Effector CD4-positive, alpha-beta T cell (primary cell): Measurements from ENCODE around the gene MARVELD1.
"Not testable (repeated sequence)": the region's sequence is repeated elsewhere in the genome, so short reads cannot be mapped to it uniquely, and the experiment has no call there.

Experiments
- DNase-seq: peaks from one replicate; pipeline ENCODE4 v3.0.0-alpha.2; 2020
- total RNA-seq: gene quantifications from one replicate; lab custom pipeline; 2026; lab: John Stamatoyannopoulos, UW

MARVELD1 gene
- total RNA-seq, result 3.9 reads per million, percentile 15 among the genes with 10 or more reads in this experiment

DNA sequence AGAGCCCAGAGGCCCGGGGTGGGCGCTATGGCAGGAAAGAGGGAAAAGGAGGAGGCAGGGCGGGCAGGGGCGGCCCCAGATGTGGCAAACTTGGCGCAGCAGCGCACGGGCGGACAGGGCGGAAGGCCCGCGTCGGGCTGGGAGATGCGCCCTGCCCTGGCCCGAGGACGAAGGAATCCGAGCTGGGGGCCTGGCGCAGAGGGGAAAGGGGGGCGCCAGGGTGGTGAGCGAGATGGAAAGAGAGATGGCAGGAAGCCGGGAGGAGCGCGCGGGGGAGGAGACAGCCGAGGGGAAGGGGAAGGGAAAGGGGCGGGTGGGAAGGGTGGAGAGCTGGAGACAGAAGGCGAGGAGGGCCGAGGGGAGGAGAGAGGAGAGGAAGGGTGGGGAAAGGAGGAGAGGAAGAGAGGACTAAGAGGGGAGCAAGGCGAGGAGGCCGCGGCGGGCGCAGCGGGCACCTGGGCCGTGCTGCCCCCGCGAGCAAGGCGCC lies at the start of gene MARVELD1:
MARVELD1 (plus strand) TSS at position 392 of the 487 bp plus-strand sequence. CDS start 147 bp downstream, outside the sequence.
- no peak for DNase-seq

DNA sequence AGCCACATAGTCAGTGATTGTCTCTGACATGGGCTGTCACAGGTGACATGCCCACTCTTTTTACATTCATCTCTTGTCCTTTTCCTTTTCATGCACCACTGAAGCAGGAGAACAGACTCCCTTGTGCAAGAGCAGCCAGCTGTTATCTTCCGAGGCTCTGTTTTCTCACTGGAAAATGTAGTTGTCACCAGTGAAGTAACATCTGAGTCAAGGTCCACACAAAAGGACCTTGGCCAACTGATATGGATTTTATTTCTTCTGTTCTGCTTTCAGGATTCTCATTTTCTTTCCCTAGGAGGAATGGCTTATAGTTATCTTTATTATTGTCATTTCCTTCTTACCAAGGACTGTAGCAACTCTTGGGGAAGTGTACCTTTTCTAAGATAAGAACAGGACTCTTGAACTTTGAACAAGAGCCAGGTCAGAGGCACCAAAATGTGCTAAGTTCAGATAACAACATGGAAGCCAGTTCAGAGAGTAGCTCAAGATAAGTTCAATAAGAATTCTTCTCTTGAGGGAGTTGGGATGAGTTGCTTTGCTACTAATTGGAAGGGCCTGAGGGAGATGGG lies 49.2 kb upstream of the MARVELD1 start:
- no peak for DNase-seq

DNA sequence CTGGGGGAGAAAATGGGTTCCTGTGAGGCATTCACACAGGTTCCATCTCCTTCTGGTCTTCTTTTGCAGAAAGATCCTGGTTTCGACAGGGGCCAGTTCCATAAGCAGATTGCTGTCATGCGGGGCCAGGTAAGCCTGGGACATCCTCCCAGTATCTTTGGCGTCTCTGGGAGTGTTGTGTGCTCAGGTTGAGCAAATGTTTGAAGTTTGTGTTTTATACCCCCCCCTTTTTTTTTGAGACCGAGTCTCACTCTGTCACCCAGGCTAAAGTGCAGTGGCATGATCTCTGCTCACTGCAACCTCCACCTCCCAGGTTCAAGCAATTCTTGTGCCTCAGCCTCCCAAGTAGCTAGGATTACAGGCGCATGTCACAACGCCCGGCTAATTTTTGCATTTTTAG lies 46.5 kb upstream of the MARVELD1 start:
- no peak for DNase-seq

DNA sequence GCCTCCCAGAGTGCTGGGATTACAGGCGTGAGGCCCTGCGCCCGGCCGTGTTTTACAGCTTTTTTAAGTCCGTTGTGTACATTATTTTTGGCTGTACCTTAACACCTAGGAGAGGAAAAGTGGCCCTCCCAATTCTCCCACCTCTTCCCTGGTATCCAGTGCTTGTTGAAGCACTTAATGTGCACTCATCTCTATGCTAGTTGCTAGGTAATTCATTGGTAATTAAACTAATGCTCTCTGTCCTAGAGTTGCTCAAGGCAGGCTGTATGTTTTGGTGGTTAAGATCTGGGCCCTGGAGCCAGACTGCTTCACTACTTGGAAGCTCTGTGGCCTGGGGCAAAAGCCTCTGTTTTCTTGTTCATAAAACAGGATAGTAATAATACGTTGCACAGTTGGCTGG lies 46.1 kb upstream of the MARVELD1 start:
- DNase-seq, result no peak

DNA sequence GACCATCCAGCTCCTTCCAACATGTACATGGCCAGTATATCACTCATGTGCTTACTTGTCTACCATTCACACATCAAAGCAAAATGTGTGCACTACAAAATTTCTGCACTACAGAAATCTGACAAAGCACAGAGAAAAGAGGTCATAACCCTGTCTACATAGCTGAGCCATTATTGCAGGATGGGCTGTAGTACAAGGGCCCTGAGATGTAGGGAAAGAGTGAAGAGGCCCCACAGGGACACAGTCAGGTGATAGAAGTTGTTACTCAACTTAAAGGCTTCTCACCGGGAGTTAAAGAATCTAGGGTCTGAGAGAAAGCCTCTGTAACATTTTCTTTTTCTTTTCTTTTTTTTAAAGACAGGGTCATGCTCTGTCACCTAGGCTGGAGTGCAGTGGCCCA lies 44.0 kb upstream of the MARVELD1 start:
- DNase-seq, result no peak

DNA sequence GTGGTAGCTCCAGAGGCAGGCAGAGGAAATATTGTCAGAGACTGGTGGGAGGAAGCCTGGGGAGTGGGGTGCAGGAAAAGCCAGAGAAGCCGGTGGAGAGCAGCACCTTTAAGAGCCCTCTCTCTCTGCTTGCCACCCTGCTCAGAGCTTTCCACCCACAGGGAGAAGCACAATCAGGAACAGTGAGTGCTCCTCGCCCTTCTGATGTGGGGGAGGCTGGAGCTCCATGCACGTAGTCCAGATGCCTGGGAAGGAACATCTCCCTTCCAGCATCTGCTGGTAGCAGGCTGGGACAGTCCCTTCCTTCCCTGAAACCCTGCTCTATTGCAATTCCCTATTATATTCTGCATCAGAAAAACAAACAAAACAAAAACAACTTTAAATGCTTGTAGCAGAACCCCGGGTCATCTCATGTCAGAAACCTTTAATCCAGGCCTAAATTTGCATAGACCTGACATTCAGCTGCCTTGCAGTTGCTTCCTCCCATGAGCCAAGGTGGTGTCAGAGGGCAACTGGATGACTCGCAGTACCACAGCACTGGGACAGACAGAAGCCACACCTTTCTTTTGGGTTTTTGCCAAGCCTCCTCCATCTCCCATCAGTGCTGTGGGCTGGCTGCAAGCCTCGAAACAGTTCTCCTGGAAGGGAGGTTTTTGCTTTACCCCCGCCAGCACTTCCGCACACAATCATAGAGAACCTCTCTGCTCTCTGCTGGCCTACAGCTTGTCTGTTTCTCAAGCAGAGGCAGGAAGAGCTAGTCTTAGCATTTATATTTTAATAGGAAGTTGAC lies 39.6 kb upstream of the MARVELD1 start:
- DNase-seq, result no peak

DNA sequence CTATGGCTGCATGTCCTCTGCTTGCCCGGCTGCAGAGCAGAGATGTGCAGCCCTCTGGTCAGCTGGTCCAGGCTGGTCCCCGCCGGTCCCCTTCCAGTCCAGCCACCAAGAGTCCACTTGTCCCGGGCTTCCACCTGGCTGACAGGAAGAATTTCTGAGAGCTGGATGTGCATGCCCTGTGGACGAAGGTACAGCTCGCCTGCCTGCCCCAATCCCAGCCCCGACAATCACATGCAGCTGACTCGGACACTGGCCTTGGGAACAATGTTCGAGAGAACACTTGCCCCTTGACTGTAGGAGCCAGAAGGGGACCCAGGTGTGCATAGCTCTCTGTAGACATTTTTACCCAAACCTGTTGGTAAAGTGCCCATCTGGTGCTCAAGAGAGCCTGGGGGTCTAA lies 38.3 kb upstream of the MARVELD1 start:
- DNase-seq, result no peak

DNA sequence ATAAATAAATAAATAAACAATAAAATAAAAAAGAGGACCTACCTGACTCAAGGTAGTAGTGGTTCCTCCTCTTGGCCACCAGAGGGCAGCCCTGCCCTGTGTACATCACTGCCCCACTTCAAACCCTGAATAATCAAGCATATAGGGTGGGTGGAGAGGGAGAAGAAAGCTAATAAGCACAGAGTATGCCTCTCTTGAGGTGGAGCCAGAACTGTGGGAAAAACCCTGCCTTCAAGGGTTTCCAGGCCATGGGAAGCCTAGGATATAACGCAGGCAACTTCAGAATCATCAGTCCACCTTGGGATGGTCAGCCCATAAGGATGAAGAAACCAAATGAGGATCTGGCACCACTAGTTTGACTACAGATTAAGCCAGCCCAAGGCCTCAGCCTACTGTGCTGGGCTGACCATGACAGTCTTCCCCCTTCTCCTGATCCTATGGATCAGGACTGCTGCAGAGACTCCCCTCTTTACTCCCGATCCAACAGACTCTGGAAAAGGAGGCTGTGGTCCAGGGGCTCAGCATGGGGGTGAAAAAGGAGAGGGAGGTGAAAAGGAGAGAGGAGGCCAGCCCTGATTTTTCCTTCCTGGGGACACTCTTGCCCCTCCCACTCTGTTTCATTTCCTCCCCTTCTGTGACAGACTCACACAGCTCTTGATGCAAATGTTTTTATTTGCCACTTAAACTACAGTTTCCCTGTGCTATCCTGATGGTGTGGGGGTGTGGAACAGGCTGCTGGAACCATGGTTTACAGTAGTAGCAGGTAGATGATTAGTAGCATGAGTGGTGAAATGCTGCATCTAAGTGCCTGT lies 36.6 kb upstream of the MARVELD1 start:
- DNase-seq, result peak; percentile 42

DNA sequence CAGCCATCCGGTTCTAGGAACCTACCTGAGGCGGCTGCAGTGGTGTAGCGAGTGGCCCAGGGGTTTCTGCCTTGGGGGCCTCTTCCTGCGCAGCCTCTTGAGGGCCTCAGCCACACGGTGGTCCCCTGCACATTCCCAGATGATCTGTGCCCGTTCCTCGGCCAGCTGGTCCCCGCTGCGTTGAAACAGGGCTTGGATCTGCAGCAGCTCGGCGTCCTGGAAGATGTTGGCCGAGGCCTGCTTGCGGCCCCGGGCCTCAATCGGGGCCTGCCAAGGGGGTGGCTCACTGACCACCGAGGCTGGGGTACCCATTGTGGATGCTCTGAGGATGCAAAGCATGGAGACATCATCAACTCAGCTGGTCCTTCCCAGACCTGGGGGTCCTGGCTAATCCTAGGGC lies 33.9 kb upstream of the MARVELD1 start:
- DNase-seq, result no peak

DNA sequence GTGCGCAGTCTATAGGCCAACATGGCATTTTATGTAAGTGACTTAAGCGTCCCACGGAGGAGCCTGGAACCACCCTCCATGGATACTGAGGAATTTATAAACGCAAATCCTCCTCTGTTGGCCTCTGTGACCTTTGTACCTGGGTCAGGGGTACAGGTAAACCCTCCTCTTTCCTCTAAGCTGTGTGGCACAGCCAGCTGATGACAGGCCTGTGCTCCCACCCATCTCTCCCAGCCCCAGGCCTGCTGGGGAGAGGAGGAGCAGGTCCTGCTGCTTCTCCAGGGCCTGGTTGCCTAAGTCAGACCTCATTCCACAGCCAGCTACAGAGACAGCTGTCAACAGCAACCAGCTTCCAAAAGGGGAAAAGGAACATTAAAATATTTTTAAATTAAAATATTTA lies 31.5 kb upstream of the MARVELD1 start:
- DNase-seq, result no peak

DNA sequence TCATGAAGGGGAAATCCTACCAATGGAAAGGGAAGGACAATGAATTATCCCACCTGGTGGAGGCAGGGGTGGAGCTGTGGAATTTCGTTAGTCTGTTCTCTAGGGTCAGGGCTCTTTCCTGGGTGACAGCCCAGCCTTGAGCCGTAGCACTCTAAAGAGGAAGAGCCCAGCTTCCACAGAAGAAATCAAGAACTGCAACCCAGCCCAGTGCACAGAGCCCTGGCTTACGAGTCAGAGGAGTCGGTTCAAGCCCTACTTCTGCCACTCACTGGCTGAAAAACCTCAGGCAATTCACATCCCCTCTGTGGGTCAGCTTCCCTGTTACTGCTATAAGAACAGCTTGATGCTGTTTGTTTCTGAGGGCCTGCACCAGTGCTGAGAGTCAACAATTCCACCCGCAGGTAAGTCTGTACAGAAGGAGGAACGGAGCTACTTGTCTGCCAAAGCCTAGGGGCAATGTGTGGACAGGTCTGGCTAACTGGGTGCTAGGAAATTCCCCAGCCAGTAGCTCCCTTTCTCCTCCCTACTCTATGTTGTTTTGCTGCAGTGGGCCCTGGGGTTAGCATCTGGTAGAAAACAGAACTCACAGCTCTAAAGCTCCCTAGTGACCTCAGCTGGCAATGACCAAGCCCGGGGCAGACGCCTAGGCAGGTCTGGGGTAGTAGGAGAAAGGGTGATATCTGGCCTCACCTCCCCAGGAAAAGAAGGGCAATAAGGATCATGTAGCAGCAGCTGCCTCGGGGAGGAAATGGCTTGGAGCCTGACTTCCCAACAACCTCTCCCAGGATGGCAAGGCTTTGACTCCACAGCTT lies 29.8 kb upstream of the MARVELD1 start:
- no peak for DNase-seq

DNA sequence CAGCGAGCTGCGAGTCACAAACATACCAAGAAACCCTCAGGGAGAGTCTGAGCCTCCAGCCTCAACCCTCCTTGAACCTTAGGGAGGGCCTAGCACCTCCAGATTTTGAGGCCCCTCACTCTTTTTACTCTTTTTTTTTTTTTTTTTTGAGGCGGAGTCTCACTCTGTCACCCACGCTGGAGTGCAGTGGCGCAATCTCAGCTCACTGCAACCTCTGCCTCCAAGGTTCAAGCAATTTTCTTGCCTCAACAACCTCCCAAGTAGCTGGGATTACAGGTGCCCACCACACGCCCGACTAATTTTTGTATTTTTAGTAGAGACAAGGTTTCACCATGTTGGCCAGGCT lies 29.2 kb upstream of the MARVELD1 start:
- not testable (repeated sequence) for DNase-seq

DNA sequence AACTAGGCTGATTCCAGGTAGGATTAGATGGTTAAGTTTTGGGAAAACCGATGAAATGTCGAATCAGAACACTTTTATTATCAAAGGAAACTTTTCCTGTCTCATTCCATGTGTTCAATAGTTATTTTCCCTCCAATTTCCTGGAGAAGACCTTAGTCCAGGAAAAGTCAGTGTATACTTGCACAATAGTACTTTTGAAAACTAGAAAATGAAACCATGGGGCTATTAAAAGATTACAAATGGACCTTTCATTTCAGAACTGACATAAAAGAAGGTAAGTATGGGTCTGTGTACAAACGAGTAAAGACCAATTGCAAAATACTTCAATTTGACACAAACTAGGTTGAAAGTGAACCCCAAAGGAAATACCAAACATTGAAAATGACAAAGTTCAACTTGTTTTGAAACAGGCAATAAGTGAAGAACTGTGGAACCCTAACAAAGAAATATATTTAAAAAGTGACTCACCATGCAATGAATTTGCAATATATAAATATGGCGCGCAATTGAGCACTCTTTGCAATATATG lies 28.6 kb upstream of the MARVELD1 start:
- no peak for DNase-seq

DNA sequence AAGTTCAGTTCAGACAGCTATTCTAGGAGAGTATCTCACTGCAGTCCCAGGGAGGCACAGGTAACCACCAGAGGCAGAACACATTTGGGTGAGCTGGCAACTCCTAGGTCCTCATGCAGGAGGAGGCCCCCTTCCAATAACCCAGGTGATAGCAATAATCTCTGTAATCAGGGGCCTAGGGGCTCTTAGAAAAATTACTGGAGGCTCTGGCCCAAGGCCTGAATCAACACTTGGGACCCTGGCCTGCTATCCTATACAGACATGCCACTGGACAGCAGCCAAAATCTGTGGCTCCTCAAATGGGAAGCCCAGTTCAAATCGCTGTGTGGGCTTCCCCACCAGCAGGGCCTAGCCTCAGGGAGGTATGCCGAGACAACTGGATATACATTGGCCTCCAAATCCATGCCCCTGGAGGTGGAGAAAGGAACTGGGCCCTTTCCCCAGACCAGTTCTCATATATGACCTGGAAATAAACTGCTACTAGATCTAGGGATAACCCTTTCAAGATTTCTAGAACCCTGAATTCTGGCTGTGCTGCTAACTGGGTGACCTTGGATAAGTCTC lies 28.1 kb upstream of the MARVELD1 start:
- no peak for DNase-seq

DNA sequence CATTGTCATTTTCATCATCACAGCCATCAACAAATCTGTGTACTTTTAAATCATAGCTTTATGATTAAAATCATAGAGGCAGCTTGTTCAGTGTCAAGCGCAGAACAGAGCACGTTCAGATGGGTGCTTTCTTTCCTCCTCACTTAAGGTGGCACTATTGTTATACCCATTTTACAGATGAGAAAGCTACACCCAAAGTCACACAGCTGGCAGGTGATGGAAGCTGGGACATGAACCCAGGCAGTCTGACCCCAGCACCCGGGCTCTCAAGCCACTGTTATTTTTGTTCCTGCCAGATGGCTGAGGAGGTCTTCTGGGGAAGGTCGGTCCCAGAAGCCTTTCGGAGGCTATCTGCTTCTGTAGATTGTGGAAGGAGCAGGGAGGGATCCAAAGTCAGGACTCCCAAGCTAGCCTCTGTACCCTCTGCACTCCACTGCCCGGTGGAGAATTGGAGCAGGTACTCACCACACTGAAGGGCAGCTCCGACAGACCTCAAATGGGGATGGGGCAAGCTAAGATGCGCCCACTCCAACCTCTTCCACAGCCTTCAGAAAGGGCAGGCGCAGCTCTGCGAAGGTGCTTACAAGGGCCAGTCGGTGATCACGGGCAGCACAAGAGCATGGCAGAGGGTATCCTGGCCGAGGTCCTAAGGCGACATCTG lies 27.1 kb upstream of the MARVELD1 start:
- DNase-seq, result no peak

DNA sequence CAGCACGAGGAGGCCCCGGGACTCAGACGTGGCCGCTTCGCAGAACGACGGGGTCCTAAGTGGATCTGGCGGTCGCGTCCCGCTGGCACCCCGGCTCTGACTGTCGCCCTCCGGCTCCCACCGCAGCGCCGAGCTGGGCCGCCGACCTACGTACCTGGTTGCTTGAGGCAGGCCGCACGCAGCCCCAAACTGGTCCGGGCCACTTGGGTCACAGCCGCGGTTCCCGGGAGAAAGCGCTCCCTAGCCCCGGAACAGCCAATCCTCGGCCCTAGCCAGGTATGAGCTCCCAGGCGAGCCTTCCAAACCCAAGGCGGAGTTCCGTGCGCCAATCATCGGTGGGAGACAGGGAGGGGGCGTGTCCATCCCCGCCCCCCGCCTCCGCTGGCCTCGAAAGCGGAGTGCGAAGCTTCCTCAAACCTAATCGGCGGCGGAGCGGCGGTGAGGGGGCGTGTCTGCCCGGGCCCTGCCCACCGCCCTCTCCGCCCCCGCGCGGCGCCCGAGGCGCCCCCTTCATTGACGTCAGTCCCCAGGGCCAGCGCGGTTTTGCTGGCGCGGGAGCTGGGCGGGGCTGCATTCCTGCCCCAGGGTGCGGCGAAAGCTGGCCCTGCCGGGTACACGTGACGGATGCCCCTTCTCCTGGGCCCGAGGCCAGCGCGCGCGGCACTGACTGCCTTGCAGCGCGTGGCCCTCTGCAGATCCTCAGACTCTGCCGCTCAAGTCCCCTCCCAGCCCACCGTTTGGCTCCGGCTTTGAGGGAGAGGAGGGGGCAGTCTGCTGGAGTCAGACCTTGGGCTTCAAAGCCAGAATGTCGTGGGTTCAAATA lies 26.4 kb upstream of the MARVELD1 start, which contains the start of gene AVPI1:
AVPI1 (minus strand) TSS at position 280 of the 823 bp plus-strand sequence. CDS start 7,336 bp downstream, outside the sequence.
- peak; percentile 95 for DNase-seq

DNA sequence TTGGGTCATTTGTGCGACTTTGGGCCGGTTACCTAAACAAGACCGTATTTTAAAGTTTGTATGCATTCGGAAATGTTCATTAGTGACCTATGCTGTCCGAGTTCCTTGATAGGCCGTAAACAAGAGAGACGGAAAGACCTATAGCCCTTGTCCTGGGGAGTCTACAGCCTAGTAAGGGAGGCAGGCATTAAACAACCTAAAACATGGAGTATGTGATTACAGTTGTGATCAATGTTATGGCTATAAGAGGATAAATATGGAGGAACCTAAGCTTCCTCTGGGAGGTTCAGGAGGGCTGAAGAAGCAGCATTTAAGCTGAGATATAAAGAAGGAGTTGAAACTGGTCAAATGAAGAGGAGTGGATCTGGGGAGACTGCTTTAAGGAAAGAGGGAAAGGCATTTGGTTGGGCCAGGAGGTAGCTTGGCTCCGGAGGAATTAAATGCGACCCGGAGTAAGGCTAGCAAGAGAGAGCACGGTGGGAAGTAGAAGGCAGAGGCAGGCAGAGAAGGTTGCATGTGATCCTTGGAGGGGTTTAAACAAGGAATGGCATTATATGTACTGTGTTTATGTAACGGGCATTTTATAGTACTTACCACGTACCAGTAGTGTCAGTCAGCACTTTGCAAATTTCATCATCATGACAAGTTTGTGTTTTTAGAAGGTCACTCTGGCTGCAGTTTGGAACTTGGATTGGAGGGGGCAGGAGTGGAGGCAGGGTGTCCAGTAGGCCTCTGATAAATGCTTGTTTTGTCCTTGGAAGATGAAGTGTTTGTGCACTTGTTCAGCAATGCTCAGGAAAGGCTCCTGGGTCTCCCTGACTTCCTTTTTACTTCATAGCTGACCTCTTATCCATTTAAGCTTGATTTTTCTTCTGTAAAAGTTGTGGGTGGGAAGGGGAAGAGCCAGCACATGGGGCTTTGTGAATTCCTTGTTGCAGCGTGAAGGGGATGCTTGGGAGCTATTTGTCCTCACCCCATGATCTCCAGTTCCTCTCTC lies 25.4 kb upstream of the MARVELD1 start:
- no peak for DNase-seq

DNA sequence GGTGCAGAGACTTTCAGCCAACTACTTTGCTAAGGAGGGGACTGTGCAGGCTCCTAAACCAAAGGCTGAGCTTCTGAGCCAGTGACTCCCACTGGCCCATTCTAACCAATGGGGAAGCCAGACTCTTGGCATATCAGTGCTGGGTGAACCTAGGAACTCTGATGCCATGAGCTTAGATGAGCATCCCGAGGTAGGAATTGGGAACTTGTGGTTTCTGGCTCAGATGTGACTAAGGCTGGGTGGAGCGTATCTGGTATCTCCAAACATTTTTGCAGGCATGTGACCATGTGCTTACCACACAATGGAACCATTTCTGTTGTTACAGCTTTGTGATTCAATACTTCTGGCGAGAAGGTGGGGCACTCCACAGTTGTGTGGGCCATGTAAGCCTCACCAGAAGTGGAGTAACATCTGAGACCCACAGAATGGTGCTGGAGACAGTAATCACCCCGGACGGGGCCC lies 23.9 kb upstream of the MARVELD1 start:
- DNase-seq, result no peak

DNA sequence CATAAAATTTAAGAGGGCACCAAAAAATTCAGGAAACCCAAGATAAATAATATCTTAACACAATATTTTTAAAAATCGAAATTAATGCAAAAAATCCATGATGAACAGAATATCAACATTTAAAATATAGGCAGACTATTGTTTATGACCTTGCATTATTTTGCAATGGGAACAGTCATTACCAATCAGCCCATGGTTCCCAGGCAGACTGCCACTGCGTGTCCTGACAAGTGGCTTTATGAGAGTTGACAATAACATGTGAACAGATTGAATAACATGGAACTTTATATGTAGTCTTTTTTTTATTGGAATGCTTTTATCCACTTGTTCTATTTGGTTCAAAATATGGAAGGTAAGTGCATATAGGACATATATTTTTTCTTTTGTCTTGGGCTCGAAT lies 23.4 kb upstream of the MARVELD1 start:
- no peak for DNase-seq
